T-helper 2 cell treated with Interferon-gamma antibody and Interleukin-4, amounts not matched to agents 5 μg/mL and 100 μg/mL, for 36 hours (primary cell): ENCODE data around the gene SIK3.
"Not testable (repeated sequence)": the region's sequence is repeated elsewhere in the genome, so short reads cannot be mapped to it uniquely, and the experiment has no call there.

Experiments used
- DNase-seq: peaks from one replicate; pipeline ENCODE4 v3.0.0; 2021; ENCODE audit warnings: low spot score
- H3K27ac Mint-ChIP-seq: one replicate; pipeline ENCODE4 v1.8.0; 2021; ENCODE audit warnings: mild to moderate bottlenecking, mixed read lengths
- H3K27me3 Mint-ChIP-seq: one replicate; pipeline ENCODE4 v1.8.0; 2021; ENCODE audit warnings: low read depth, mixed read lengths
- H3K36me3 Mint-ChIP-seq: one replicate; pipeline ENCODE4 v1.8.0; 2021; ENCODE audit warnings: low read depth, mixed read lengths
- H3K4me1 Mint-ChIP-seq: one replicate; pipeline ENCODE4 v1.8.0; 2021; ENCODE audit warnings: low read depth, mixed read lengths
- H3K4me3 Mint-ChIP-seq: one replicate; pipeline ENCODE4 v1.8.0; 2022; ENCODE audit warnings: mild to moderate bottlenecking, moderate library complexity, mixed read lengths
- H3K9me3 Mint-ChIP-seq: one replicate; pipeline ENCODE4 v1.8.0; 2021; ENCODE audit warnings: mixed read lengths

SIK3 gene

DNA sequence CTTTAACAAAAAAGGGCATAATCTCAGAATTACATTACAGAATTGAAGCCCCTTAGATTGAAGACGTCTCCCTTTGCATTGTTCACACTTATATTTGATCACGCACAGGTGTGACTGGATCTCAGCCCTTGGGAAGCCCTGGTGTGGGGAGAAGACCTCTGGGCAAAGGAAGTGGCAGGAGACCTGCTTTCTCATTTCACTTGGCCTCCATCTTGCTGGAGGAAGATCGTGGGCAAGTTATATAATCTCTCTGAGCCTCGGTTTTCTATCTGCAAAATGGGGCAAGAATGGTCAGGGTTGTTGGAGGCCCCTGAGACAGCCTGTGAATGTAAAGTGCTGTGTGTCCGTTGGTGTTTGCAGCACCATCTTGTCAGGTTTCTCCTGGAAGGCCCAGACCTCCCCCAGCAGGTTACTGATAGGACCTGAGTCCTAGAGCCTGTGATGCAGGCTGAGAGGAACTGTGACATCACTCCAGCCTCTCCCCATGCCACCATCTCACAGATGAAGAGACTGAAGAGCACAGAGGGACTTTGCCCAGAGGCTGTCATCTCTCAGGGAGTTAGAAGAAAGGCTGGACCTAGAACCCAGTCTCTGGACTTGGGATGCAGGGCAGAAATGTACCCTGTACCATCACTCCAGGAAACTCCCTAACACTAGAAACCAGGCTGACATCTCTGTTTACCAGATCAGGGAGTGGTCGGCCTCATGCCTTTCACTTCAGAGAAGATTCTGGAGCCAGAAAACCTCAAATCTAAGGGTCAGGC is 259.7 kb downstream of the SIK3 start:
- peaks cover 3% of the 10 kb centered on the region for H3K27me3 Mint-ChIP-seq
- no peaks in the 10 kb centered on the region for H3K9me3 Mint-ChIP-seq
- no peak overlapping the region for H3K4me3 Mint-ChIP-seq
- H3K27ac Mint-ChIP-seq, result no peak overlapping the region
- no peaks in the 10 kb centered on the region for H3K36me3 Mint-ChIP-seq
- peaks cover 14% of the 10 kb centered on the region for H3K4me1 Mint-ChIP-seq
- DNase-seq, result no peak

- no peak for DNase-seq
- no peak within 1 kb of the TSS for H3K4me3 Mint-ChIP-seq
- H3K4me1 Mint-ChIP-seq, result peaks cover 14% of the 10 kb centered on the region
- peaks cover 3% of the 10 kb centered on the region for H3K27me3 Mint-ChIP-seq
- no peaks in the 10 kb centered on the region for H3K9me3 Mint-ChIP-seq
- no peaks in the 10 kb centered on the region for H3K36me3 Mint-ChIP-seq
- no peak within 1 kb of the TSS for H3K27ac Mint-ChIP-seq
Measured at GRCh38 chr11:116837231-116838091, 260.8 kb downstream of the SIK3 start, which contains the start of gene APOA1. APOA1 (minus strand) TSS chr11:116837622; CDS start chr11:116837387, 235 bp downstream.

GRCh38 chr11:116836632-116836991 is 261.6 kb downstream of the SIK3 start:
- H3K27me3 Mint-ChIP-seq, result peaks cover 3% of the 10 kb centered on the region
- no peak overlapping the region for H3K4me3 Mint-ChIP-seq
- H3K4me1 Mint-ChIP-seq, result peaks cover 14% of the 10 kb centered on the region
- H3K27ac Mint-ChIP-seq, result no peak overlapping the region
- no peaks in the 10 kb centered on the region for H3K9me3 Mint-ChIP-seq
- H3K36me3 Mint-ChIP-seq, result no peaks in the 10 kb centered on the region
- no peak for DNase-seq

DNA sequence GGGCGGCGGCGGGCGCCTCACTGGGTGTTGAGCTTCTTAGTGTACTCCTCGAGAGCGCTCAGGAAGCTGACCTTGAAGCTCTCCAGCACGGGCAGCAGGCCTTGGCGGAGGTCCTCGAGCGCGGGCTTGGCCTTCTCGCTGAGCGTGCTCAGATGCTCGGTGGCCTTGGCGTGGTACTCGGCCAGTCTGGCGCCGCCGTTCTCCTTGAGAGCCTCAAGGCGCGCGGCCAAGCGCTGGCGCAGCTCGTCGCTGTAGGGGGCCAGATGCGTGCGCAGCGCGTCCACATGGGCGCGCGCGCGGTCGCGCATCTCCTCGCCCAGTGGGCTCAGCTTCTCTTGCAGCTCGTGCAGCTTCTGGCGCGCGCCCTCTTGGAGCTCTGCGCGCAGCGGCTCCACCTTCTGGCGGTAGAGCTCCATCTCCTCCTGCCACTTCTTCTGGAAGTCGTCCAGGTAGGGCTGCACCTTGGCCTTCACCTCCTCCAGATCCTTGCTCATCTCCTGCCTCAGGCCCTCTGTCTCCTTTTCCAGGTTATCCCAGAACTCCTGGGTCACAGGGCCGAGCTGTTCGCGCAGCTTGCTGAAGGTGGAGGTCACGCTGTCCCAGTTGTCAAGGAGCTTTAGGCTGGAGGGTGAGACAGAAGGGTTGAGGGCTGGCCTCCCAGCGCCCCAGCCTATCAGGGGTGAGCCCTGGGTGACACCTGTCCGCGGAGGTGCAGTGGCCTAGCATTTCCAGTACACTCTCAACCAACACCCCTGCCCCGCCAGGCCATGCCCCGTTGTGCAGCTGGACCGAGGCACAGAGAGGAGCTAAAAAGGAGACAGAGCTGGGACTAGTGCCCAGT is 262.2 kb downstream of the SIK3 start:
- Mint-ChIP-seq H3K4me1 (peaks cover 14% of the 10 kb centered on the region), H3K9me3 (no peaks in the 10 kb centered on the region), H3K4me3 (peak overlapping the region; percentile 71), H3K27me3 (peaks cover 3% of the 10 kb centered on the region), H3K36me3 (no peaks in the 10 kb centered on the region), H3K27ac (peak overlapping the region; percentile 31)
- peak; percentile 75 for DNase-seq

GRCh38 chr11:116835042-116835772 is 263.0 kb downstream of the SIK3 start:
- no peaks in the 10 kb centered on the region for H3K9me3 Mint-ChIP-seq
- H3K36me3 Mint-ChIP-seq, result no peaks in the 10 kb centered on the region
- peak overlapping the region; percentile 55 for H3K27ac Mint-ChIP-seq
- H3K27me3 Mint-ChIP-seq, result peaks cover 3% of the 10 kb centered on the region
- no peak for DNase-seq
- peaks cover 14% of the 10 kb centered on the region for H3K4me1 Mint-ChIP-seq
- peak overlapping the region; percentile 71 for H3K4me3 Mint-ChIP-seq

DNA sequence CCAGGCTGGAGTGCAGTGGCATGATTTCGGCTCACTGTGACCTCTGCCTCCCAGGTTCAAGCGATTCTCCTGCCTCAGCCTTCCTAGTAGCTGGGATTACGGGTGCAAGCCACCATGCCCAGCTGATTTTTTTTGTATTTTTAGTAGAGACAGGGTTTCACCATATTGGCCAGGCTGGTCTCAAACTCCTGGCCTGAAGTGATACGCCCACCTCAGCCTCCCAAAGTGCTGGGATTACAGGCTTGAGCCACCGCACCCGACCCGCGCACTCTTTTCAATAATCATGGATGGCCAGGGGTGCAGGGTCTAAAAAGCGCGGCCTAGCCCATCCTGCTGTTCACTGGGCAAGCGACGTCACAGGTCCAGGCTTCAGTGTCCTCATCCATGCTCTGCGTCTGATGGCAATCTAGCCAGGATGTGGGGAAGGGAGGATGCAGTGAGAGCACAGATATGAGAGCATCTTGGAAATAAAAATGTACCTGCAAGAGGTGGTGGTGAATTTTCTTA is 263.6 kb downstream of the SIK3 start:
- H3K4me3 Mint-ChIP-seq, result peak overlapping the region; percentile 48
- H3K9me3 Mint-ChIP-seq, result not testable (repeated sequence)

DNA sequence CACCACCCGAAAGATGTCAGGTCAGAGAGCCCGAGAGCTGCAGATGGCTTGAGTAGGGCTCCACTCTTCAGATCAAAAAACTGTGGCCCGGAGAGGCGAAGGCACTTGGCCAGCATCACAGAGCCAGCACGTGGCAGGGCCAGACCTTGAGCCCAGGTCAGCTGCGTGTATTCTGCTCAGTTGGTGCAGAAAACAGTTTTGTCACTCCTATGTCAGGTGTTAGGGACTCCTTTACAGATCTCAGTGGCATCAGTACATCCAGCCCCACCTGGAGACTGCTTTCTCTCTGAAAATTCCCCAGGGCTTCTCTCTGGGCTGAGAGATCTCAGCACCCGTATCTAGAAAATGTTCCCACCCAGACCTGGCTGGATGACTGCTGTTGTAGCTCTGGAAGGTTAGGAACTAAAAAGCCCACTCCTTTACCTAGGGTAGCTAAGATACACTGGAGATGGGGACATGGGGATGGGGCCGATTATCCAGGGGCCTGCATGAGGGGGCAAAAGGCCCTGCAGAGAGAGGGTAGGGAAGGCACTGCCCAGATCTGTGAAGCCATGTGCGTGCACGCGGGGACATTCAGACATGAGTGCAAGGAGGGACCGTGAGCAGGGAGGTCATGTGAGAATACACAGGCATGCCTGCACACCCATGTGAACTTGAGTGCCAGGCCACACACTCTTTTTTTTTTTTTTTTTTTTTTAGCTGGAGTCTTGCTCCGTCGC is 264.3 kb downstream of the SIK3 start:
- Mint-ChIP-seq H3K27ac (no peak overlapping the region), H3K27me3 (peaks cover 3% of the 10 kb centered on the region), H3K4me1 (peaks cover 12% of the 10 kb centered on the region), H3K9me3 (no peaks in the 10 kb centered on the region), H3K36me3 (no peaks in the 10 kb centered on the region), H3K4me3 (no peak overlapping the region)
- no peak for DNase-seq

More for the DNA sequence above, 263.6 kb downstream of the SIK3 start:
- H3K27me3 Mint-ChIP-seq, DNase-seq, H3K36me3 Mint-ChIP-seq: not testable (repeated sequence)
- Mint-ChIP-seq H3K4me1 (peaks cover 13% of the 10 kb centered on the region), H3K27ac (peak overlapping the region; percentile 55)

GRCh38 chr11:116833491-116833815 is 264.8 kb downstream of the SIK3 start:
- DNase-seq, result no peak
- Mint-ChIP-seq H3K27ac (no peak overlapping the region), H3K36me3 (no peaks in the 10 kb centered on the region), H3K9me3 (no peaks in the 10 kb centered on the region), H3K4me1 (peaks cover 11% of the 10 kb centered on the region), H3K27me3 (peaks cover 3% of the 10 kb centered on the region), H3K4me3 (no peak overlapping the region)

- Mint-ChIP-seq H3K36me3 (no peaks in the 10 kb centered on the region), H3K4me3 (no peak overlapping the region), H3K4me1 (peaks cover 8% of the 10 kb centered on the region), H3K27ac (no peak overlapping the region), H3K27me3 (peaks cover 3% of the 10 kb centered on the region), H3K9me3 (no peaks in the 10 kb centered on the region)
- DNase-seq, result no peak
Measured at GRCh38 chr11:116832350-116833290, 265.6 kb downstream of the SIK3 start.

- peaks cover 8% of the 10 kb centered on the region for H3K4me1 Mint-ChIP-seq
- no peak overlapping the region for H3K27ac Mint-ChIP-seq
- no peak overlapping the region for H3K4me3 Mint-ChIP-seq
- no peak for DNase-seq
- no peaks in the 10 kb centered on the region for H3K9me3 Mint-ChIP-seq
- H3K27me3 Mint-ChIP-seq, result peaks cover 3% of the 10 kb centered on the region
- no peaks in the 10 kb centered on the region for H3K36me3 Mint-ChIP-seq
Measured at GRCh38 chr11:116831790-116832349, 266.4 kb downstream of the SIK3 start.

- Mint-ChIP-seq H3K27me3 (peaks cover 3% of the 10 kb centered on the region), H3K4me3 (no peak overlapping the region), H3K36me3 (no peaks in the 10 kb centered on the region), H3K27ac (no peak overlapping the region), H3K9me3 (no peaks in the 10 kb centered on the region), H3K4me1 (peaks cover 4% of the 10 kb centered on the region)
- DNase-seq, result no peak
Measured at GRCh38 chr11:116830184-116830912, 267.9 kb downstream of the SIK3 start.
